Caco-2 (cell line): Measurements from ENCODE around the gene NRXN3. TPM values are rescaled to one million over a fixed set of nuclear protein-coding genes. Genes with fewer than 3 reads are reported as not detected.

ENCODE experiments used
- BruUV-seq: library from RNA; stranded (reverse); fragments of 400-500 nt; replicated peaks from 2 replicates; lab custom pipeline; 2021; lab: Mats Ljungman, UMichigan
- CTCF ChIA-PET: fragments of 300-600 bp; sonication (Branson Sonifier 250); formaldehyde crosslinking; loops from one replicate; lab custom pipeline; 2022; ENCODE audit warnings: antibody characterized with exemption; lab: Charles Lee
- POLR2A ChIA-PET: fragments of 300-600 bp; sonication (Branson Sonifier 250); formaldehyde crosslinking; loops from one replicate; lab custom pipeline; 2022; ENCODE audit warnings: antibody characterized with exemption; lab: Charles Lee
- DNase-seq, 2 experiments: peaks; one replicate each; pipeline versions ENCODE4 v3.0.0 to v3.0.0-alpha.2; 2020 to 2022
- H3K27me3 ChIP-seq: replicated peaks from 2 replicates; pipeline ENCODE4 v1.6.0; 2011; ENCODE audit warnings: low read length; ENCODE audit not compliant: control insufficient read depth, insufficient read depth
- H3K36me3 ChIP-seq: 2 replicates; pipeline ENCODE4 v1.5.1; 2011; ENCODE audit warnings: low read length; ENCODE audit not compliant: control insufficient read depth, insufficient read depth
- H3K4me1 ChIP-seq: fragments of 250-450 bp; sonication (Bioruptor Pico); 2 replicates; pipeline ENCODE4 v1.5.1; 2020; ENCODE audit warnings: mild to moderate bottlenecking
- H3K4me3 ChIP-seq: 2 replicates; pipeline ENCODE4 v1.5.1; 2011; ENCODE audit warnings: low read depth, mild to moderate bottlenecking, control low read depth, low read length
- H3K9me3 ChIP-seq: fragments of 250-450 bp; sonication (Bioruptor Pico); 2 replicates; pipeline ENCODE4 v1.5.1; 2020; ENCODE audit warnings: mild to moderate bottlenecking, moderate library complexity
- H3K27ac Mint-ChIP-seq: one replicate; pipeline ENCODE4 v1.8.0; 2022; ENCODE audit warnings: mixed read lengths; ENCODE audit not compliant: unreplicated experiment
- H3K27me3 Mint-ChIP-seq: one replicate; pipeline ENCODE4 v1.8.0; 2022; ENCODE audit warnings: mixed read lengths; ENCODE audit not compliant: insufficient read depth, unreplicated experiment
- H3K36me3 Mint-ChIP-seq: one replicate; pipeline ENCODE4 v1.8.0; 2022; ENCODE audit warnings: mild to moderate bottlenecking, mixed read lengths; ENCODE audit not compliant: insufficient read depth, unreplicated experiment
- H3K4me1 Mint-ChIP-seq: one replicate; pipeline ENCODE4 v1.8.0; 2022; ENCODE audit warnings: low read depth, mixed read lengths; ENCODE audit not compliant: unreplicated experiment
- H3K4me3 Mint-ChIP-seq: one replicate; pipeline ENCODE4 v1.8.0; 2022; ENCODE audit warnings: mild to moderate bottlenecking, moderate library complexity, mixed read lengths; ENCODE audit not compliant: unreplicated experiment
- H3K9me3 Mint-ChIP-seq: one replicate; pipeline ENCODE4 v1.8.0; 2022; ENCODE audit warnings: mixed read lengths; ENCODE audit not compliant: unreplicated experiment
- CTCF ChIP-seq, 2 experiments: fragments of 200-600 bp in 1 of 2; IDR thresholded peaks; 1 replicate in 1 of 2; 2 replicates in 1 of 2; pipeline versions ENCODE4 v1.5.1 to v1.8.0; 2011 to 2022; ENCODE audit warnings: antibody characterized with exemption in 1 of 2, control low read depth in 1 of 2, inconsistent platforms in 1 of 2, low read depth in 1 of 2, low read length in 1 of 2, mild to moderate bottlenecking in 1 of 2, moderate library complexity in 1 of 2; ENCODE audit not compliant: insufficient read depth in 1 of 2, severe bottlenecking in 1 of 2, unreplicated experiment in 1 of 2
- intact Hi-C: fragments of 100-400 bp; cut with micrococcal nuclease; formaldehyde crosslinking; loops from one replicate; pipeline ENCODE4 v1.10.0; 2022; ENCODE audit not compliant: unreplicated experiment
- total RNA-seq: library from RNA; stranded (reverse); gene quantifications from 2 replicates; pipeline ENCODE4 v1.2.3, GENCODE V29; 2022

NRXN3 gene
- total RNA-seq, 1 experiment from 2014 or later = 12.4 TPM

GRCh38 chr14:79304279-79304678 is 1134.1 kb downstream of the NRXN3 start:
- no peak overlapping the region for H3K4me3 ChIP-seq
- peaks cover 21% of the 10 kb centered on the region for H3K4me1 ChIP-seq
- POLR2A ChIA-PET = no interaction called here
- H3K27me3 ChIP-seq = no peaks in the 10 kb centered on the region
- Mint-ChIP-seq H3K27me3 (no peaks in the 10 kb centered on the region), H3K36me3 (peaks cover 9% of the 10 kb centered on the region), H3K4me3 (no peak overlapping the region), H3K27ac (no peak overlapping the region), H3K4me1 (no peaks in the 10 kb centered on the region), H3K9me3 (no peaks in the 10 kb centered on the region)
- CTCF ChIA-PET = interaction anchor here (0.6 kb wide), 1 partner anchor 30 kb away, joined by 3 read pairs; no protein-coding TSS in a partner anchor
- intact Hi-C loops = no loop called here
- TF ChIP-seq CTCF (IDR thresholded peaks at IDR 0.05; ENCODE audit: insufficient read depth in 1 of 2, low read depth in 1 of 2, low read length in 1 of 2, severe bottlenecking in 1 of 2, unreplicated experiment in 1 of 2) = no peak
- no peaks in the 10 kb centered on the region for H3K9me3 ChIP-seq
- H3K36me3 ChIP-seq = no peaks in the 10 kb centered on the region
- no peak for DNase-seq
- no TSS peak for BruUV-seq

GRCh38 chr14:79306546-79306945 is 1136.4 kb downstream of the NRXN3 start:
- BruUV-seq = no TSS peak
- Mint-ChIP-seq H3K27ac (no peak overlapping the region), H3K27me3 (no peaks in the 10 kb centered on the region), H3K4me1 (no peaks in the 10 kb centered on the region), H3K36me3 (peaks cover 9% of the 10 kb centered on the region), H3K4me3 (no peak overlapping the region), H3K9me3 (no peaks in the 10 kb centered on the region)
- ChIA-PET CTCF (no interaction called here), POLR2A (no interaction called here)
- intact Hi-C loops = no loop called here
- H3K9me3 ChIP-seq = no peaks in the 10 kb centered on the region
- H3K4me1 ChIP-seq = peaks cover 9% of the 10 kb centered on the region; the same call in 1 of the 2 replicates
- H3K27me3 ChIP-seq = no peaks in the 10 kb centered on the region
- H3K36me3 ChIP-seq = no peaks in the 10 kb centered on the region
- no peak overlapping the region for H3K4me3 ChIP-seq
- DNase-seq = no peak
- no peak for TF ChIP-seq CTCF (IDR thresholded peaks at IDR 0.05; ENCODE audit: insufficient read depth in 1 of 2, low read depth in 1 of 2, low read length in 1 of 2, severe bottlenecking in 1 of 2, unreplicated experiment in 1 of 2)

GRCh38 chr14:79318371-79318770 is 1148.2 kb downstream of the NRXN3 start:
- no peak for TF ChIP-seq CTCF (IDR thresholded peaks at IDR 0.05; ENCODE audit: insufficient read depth in 1 of 2, low read depth in 1 of 2, low read length in 1 of 2, severe bottlenecking in 1 of 2, unreplicated experiment in 1 of 2)
- peaks cover 10% of the 10 kb centered on the region for H3K4me1 Mint-ChIP-seq
- Histone ChIP-seq H3K27me3 (no peaks in the 10 kb centered on the region), H3K36me3 (no peaks in the 10 kb centered on the region), H3K4me1 (peaks cover 27% of the 10 kb centered on the region), H3K4me3 (no peak overlapping the region), H3K9me3 (no peaks in the 10 kb centered on the region)
- no peak for DNase-seq
- POLR2A ChIA-PET = no interaction called here
- intact Hi-C loops = no loop called here
- CTCF ChIA-PET = no interaction called here
- H3K4me3 Mint-ChIP-seq = no peak overlapping the region
- no peaks in the 10 kb centered on the region for H3K9me3 Mint-ChIP-seq
- BruUV-seq = no TSS peak
- H3K27me3 Mint-ChIP-seq = no peaks in the 10 kb centered on the region
- H3K36me3 Mint-ChIP-seq = no peaks in the 10 kb centered on the region
- H3K27ac Mint-ChIP-seq = no peak overlapping the region
